Measurements from ENCODE around the gene ANKRD62.
"Not testable (repeated sequence)": the region's sequence is repeated elsewhere in the genome, so short reads cannot be mapped to it uniquely, and the experiment has no call there.

Gene ANKRD62

DNA sequence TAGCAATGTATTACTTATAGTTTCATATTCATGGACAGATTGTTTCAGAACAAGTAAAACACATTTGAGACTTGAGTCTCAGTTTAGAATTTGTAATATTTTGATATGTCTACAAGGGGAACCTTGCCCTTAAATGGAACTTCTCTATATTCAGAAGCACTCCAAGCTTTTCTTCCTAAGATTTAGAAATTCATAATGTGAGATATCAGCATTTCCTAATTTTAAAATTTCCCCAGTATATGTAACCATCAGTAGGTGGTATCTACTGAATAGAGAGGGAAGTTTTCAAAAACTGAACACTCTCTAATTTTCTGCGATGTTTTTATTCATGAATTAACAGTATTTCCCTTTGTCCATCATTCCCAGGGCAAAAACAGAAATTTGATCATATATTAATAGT, 7.6 kb downstream of the ANKRD62 start:
- no peak for DNase-seq

DNA sequence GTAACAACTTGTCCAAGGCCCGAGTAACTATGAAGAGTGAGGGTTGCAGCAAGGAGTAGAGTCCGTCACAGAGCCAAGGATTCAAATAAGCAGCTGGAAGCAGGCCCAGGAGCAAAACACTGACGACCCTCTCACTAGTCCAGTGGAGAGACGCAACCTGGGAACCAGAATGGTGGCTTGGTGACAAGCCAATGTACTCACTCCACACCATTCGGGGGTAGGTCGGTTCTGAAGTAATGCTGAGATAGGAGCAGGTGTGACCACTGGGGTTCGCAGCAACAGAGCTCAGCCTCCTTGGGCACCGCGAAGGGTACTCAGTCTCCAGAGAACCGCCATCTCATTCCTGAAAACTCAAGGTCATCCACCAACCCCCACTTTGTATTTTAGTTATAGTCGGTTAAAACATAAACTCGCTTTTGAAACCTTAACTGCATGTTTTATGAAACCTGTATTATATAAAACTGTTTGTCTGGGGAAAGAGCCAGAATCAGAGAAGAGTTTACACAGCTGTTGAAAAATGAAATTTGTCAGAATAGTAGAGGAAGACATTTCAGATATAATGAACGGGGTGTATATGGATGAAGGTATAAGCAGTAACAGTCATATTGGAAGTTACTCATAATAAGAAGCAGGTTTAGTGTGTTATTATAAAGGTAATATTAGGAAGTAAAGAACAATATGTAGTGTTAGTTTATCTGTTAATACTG, 8.6 kb downstream of the ANKRD62 start:
- no peak for DNase-seq

- DNase-seq: no peak
Observed at GRCh38 chr18:12106471-12106870, 12.8 kb downstream of the ANKRD62 start.

DNA sequence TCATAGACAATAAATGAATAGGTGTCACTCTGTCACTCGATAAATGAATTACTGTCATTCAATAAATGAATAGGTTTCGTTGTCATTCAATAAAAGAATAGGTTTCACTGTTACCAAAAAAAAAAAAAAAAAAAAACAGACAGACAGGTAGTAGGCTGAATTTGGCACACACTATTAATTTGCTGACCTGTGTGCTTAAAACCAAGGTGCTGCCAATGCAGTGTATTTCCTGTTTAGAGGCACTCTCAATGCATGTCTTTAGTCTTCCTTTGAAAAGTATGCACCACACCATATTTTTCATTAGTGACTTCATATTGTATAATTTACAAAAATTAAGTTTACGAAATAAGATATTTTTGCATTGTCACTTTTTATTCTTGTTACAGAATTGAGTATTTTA, 16.2 kb downstream of the ANKRD62 start:
- DNase-seq: no peak

DNA sequence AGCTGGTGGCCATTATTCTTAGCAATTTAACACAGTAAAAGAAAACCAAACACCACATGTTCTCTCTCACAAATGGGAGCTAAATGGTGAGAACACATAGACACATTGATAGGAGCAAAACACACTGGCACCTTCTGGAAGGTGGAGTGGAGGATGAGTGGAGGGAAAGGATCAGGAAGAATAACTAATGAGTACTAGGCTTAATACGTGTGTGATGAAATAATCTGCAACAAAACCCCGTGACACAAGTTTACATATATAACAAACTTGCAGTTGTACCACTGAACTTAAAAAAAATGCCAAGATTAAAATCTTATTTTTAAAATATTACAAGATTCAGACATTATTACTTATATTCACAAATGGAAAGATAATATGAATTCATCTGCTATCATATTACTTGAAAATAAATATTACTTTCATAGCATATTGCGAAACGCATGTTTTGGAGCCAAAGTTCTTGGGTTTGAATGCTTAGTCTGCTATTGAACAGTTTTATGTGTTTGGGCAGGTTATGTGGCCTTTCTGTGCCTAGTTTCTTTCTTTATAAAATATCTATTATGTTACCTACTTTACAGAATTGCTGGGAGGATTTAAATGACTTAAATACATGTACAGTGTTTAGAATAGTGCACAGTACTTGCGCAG, 20.5 kb downstream of the ANKRD62 start:
- DNase-seq: no peak

DNA sequence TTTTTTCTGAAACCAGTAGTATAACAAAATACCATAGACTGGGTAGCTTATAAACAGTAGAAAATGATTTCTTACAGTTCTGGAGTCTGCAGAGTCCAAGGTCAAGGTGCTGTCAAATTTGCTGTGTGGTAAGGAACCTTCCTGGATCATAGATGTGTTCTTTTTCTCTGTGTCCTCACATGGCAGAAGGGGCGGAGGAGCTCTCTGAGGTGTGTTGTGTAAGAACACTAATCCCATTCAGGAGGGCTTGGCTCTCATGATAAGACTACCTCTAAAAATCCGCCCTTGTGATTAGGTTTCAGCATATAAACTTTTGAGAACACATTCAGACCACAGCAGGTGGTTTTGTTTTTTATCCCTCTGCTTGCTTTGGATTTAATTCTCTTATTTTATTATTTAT, 25.7 kb downstream of the ANKRD62 start:
- no peak for DNase-seq

- no peak for DNase-seq
Observed at GRCh38 chr18:12121175-12122042, 27.8 kb downstream of the ANKRD62 start.

DNA sequence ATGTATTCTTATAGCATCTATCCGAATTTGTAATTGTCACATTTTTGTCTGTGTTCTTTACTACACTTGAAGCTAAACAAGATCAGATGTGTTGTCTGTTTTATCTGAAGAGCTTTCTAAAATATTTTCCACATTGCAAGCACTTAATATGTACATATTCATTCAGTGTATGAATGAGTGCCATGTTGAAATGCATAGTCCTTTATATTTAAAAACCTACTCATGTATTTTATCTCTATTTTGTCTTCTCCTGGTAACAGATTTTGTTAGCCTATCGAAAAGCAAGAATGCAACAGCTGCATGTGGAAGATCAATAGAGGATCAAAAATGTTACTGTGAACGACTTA, 28.4 kb downstream of the ANKRD62 start:
- not testable (repeated sequence) for DNase-seq

DNA sequence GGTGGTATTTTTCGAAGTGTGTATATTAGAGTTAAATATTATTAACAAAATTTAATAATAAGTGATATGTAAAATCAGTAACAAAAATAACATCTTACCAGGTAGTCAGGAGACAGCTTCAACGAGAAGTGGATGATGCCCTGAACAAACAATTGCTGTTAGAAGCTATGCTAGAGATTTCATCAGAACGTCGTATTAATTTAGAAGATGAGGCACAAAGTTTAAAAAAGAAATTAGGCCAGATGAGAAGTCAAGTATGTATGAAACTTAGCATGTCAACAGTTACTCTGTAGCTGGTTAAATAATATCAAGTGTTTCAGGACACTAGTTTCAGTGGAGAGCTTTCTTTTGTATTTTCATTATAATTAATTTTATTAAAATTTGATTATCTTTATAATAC, 34.0 kb downstream of the ANKRD62 start:
- DNase-seq: not testable (repeated sequence)

DNA sequence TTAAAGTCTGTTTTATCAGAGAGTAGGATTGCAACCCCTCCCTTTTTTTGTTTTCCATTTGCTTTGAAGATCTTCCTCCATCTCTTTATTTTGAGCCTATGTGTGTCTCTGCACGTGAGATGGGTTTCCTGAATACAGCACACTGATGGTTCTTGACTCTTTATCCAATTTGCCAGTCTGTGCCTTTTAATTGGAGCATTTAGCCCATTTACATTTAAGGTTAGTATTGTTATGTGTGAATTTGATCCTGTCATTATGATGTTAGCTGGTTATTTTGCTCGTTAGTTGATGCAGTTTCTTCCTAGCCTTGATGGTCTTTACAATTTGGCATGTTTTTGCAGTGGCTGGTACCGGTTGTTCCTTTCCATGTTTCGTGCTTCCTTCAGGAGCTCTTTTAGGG, 45.2 kb downstream of the ANKRD62 start:
- DNase-seq: not testable (repeated sequence)

- not testable (repeated sequence) for DNase-seq
Observed at GRCh38 chr18:12140866-12141265, 47.2 kb downstream of the ANKRD62 start.

DNA sequence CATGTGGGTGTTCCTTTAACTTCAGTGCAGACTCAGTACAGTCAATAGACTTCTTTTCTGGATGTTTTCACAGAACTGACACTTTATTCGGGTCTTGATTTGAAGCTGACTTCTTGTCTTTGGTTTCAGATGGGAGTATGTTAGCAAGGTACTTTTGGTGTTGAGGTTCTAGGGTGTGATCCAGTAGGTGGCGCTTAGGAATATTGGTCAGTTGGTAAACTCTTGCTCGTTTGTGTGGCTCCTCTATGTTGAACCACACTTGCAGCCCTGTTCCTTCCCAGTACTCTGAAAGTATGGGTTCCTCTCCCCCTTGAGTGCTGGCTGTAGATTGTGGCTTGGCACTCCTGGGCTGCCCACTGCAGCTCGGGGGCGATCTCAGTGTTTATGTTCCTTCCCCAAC, 48.1 kb downstream of the ANKRD62 start:
- not testable (repeated sequence) for DNase-seq

GRCh38 chr18:12149431-12149830, 55.8 kb downstream of the ANKRD62 start:
- not testable (repeated sequence) for DNase-seq

DNA sequence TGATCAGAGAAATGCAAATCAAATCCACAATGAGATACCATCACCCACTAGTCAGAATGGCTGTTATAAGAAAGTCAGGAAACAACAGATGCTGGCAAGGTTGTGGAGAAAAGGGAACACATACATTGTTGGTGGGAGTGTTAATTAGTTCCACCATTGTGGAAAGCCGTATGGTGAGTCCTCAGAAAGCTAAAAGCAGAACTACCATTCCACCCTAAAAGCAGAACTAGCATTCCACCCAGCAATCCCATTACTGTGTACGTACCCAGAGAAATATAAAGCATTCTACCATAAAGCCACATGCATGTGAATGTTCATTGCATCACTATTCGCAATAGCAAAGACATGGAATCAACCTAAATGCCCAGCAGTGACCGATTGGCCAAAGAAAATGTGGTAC, 60.7 kb downstream of the ANKRD62 start:
- no peak for DNase-seq

- no peak for DNase-seq
Observed at GRCh38 chr18:12155996-12156395, 62.4 kb downstream of the ANKRD62 start.

- no peak for DNase-seq
Observed at GRCh38 chr18:12159446-12159845, 65.8 kb downstream of the ANKRD62 start.

DNA sequence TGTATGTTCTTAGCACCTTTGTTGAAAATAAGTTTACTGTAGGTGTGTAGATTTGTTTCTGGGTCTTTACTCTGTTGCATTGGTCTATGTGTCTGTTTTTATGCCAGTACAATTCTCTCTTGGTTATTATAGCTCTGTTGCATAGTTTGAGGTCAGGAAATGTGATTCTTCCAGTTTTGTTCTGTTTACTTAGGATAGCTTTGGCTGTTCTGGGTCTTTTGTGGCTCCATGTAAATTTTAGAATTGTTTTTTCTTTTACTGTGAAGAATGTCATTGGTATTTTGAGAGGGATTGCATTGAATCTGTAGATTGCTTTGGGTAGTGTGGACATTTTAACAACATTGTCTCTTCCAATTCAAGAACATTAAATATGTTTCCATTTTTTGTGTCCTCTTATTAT, 69.1 kb downstream of the ANKRD62 start:
- DNase-seq: no peak

DNA sequence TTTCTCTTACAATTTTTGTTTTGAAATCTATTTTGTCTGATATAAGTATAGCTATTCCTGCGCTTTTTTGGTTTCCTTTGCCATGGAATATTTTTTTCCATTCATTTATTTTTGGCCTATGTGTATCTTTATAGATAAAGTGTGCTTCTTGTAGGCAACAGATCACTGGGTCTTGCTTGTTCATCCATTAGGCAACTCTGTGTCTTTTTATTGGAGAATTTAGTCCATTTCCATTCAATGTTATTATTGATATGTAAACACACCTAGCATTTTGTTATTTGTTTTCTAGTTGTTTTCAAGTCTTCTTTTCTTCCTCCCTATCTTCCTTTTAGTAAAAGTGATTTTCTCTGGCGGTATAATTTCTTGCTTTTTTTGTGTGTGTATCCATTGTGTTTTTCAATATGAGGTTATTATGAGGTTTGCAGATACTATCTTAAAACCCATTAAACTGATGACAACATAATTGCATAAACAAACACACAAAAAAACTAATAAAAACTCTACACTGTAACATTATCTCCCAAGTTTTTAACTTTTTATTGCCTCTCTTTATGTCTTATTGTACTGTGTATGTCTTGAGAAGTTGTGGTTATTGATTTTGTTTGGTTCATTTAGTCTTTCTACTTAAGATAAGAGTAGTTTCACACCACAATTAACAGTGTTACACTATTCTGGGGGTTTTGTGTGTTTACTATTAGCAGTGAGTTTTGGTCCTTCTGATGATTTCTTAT, 71.6 kb downstream of the ANKRD62 start:
- DNase-seq: no peak

All from activated CD4-positive, alpha-beta T cell treated with anti-CD3 and anti-CD28 coated beads, Interleukin-10, Interleukin-2, amounts not matched to agents 100 ng/mL and 50 ng/mL, durations not matched to agents 16 hours and 8 hours (primary cell).